DMS 273 (cell line): Measurements from ENCODE around the gene METTL16.

Experiments
- DNase-seq: peaks from one replicate; lab custom pipeline; 2025; ENCODE audit not compliant: unreplicated experiment; lab: John Stamatoyannopoulos, UW

The METTL16 gene

GRCh38 chr17:2385240-2386210 is 126.2 kb downstream of the METTL16 start:
- DNase-seq = peak; percentile 28

- no peak for DNase-seq
Measured at GRCh38 chr17:2384439-2385127, 127.1 kb downstream of the METTL16 start.

GRCh38 chr17:2383628-2384167 is 128.0 kb downstream of the METTL16 start:
- DNase-seq = peak; percentile 72

GRCh38 chr17:2380950-2381649 is 130.6 kb downstream of the METTL16 start:
- no peak for DNase-seq

- DNase-seq = no peak
Measured at GRCh38 chr17:2380226-2380922, 131.3 kb downstream of the METTL16 start.

- DNase-seq = no peak
Measured at GRCh38 chr17:2379489-2380225, 132.0 kb downstream of the METTL16 start.

GRCh38 chr17:2378905-2379304 is 132.8 kb downstream of the METTL16 start:
- DNase-seq = no peak

GRCh38 chr17:2377659-2378058 is 134.0 kb downstream of the METTL16 start:
- no peak for DNase-seq

GRCh38 chr17:2376107-2376506 is 135.6 kb downstream of the METTL16 start:
- DNase-seq = no peak

- DNase-seq = no peak
Measured at GRCh38 chr17:2375406-2375805, 136.3 kb downstream of the METTL16 start.

- DNase-seq = no peak
Measured at GRCh38 chr17:2374549-2375285, 137.0 kb downstream of the METTL16 start.

- no peak for DNase-seq
Measured at GRCh38 chr17:2373179-2373578, 138.5 kb downstream of the METTL16 start.

- DNase-seq = no peak
Measured at GRCh38 chr17:2372681-2373080, 139.0 kb downstream of the METTL16 start.

- no peak for DNase-seq
Measured at GRCh38 chr17:2372180-2372579, 139.5 kb downstream of the METTL16 start.

GRCh38 chr17:2371183-2372130 is 140.2 kb downstream of the METTL16 start:
- no peak for DNase-seq

GRCh38 chr17:2370211-2370589 is 141.5 kb downstream of the METTL16 start:
- no peak for DNase-seq

GRCh38 chr17:2369551-2370210 is 142.0 kb downstream of the METTL16 start:
- peak; percentile 65 for DNase-seq

- DNase-seq = peak; percentile 73
Measured at GRCh38 chr17:2369039-2369438, 142.6 kb downstream of the METTL16 start.
